HG03135 (cell line): ENCODE results near the gene HMG20A.

Experiments
- ATAC-seq: cut with Tn5 transposase; IDR thresholded peaks from one replicate; pipeline ENCODE4 v1.9.1; 2021; ENCODE audit warnings: mild to moderate bottlenecking, moderate library complexity; ENCODE audit not compliant: unreplicated experiment

The HMG20A gene

DNA sequence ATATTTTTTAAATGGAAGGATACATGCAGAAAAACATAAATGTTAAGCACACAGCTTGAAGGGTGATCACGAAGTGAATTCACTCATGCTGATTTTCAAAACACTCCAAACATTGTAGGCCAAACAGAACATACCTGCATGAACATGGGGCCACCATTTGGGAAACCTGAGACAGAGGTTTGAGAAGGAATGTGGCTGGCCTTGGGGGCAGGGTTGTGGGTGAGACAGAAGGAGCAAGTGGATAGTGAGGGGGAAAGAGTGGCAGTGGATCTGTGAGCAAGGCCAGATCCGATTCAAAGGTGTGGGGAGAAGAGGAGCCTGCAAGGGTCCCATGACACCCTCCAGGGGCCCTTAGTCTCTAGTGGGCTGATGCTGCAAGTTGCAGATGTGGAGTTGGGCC is 94.9 kb downstream of the HMG20A start:
- ATAC-seq: no peak

DNA sequence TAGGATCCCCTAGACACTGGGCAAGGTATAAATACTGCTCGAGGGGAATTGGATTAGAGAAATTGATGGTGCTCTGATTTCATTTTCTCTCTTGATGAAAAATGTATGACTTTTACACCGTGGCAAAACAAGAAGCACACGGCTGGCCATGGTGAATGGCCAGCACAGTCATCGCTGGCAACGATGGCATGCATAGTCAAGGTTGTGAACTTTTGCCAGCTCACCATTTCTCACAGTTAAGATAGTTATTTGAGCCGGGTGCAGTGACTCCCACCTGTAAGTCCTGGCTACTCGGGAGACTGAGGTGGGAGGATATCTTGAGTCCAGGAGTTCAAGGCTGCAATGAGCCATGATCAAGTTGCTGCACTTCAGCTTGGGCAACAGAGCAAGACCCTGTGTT is 95.4 kb downstream of the HMG20A start:
- ATAC-seq: no peak

DNA sequence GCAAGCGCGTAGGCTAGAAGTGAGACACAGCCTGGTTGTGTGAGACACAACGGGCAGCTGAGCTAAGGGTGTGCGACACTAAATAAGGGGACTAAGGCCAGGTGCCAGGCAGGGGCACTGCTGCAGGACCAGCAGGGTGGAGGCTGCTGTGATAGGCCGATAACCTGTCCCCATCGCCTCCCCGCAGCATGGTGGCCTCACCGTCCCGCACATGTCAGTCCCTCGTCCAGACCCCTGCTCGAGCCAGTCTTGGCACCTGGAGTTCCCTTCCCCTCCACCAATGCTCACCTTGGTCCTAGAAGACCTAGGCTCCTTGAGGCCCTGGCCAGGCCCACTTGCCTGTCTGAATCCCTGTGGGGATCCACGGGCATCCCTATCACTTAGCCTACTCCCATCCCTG is 96.1 kb downstream of the HMG20A start:
- no peak for ATAC-seq

DNA sequence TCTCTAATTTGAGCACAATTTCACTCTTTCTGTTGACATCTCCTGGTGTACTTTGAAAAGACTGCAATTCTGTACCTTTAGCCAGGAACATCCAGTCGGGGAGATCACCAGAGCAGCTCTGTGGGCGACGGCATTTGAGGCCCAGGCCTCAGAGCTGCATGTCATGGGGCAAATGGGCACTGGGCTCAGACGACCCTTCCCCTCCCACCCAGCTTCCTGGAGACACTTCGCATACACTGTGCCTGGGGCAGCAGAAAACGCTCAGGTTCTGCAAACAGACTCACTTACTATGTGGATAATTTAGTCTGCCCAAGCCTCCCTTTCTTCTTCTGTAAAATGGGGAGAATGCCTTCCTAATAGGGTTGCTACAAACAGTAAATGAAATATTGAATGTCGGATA is 96.9 kb downstream of the HMG20A start:
- ATAC-seq: no peak

DNA sequence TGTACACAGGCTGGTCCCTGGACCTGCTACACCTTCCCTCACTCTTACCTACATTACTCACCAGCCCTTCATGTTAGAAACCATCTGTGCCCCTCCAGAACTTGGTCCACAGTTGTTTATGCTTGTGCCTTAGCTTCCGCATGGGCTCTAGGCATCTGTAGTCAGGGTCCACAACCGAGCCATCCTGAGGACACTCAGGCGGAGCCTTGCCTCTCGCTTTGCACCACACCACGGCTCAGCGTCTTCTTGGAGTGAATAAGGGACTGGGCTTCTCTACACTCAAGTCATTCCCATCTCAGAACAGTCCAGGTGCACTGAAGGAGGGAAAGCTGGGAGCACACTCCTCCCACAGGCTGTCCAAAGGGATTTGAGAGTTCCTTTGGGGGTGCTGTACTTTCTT is 97.8 kb downstream of the HMG20A start:
- no peak for ATAC-seq

DNA sequence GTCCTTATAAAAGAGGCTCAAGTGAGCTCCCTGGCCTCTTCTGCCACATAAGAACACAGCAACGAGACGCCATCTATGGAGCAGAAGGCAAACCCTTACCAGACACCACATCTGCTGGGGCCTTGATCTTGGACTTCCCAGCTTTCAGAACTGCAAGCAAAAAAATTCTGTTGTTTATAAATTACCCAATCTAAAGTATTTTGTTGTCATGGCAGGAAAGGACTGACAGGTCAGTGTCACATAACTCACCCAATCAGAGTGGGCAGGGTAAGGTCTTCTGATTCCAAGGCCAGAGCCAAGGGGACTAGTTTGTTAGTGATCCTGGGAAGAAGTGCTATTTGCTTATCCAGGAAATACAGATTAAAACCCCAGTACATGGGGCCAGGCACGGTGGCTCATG is 98.9 kb downstream of the HMG20A start:
- ATAC-seq: no peak

DNA sequence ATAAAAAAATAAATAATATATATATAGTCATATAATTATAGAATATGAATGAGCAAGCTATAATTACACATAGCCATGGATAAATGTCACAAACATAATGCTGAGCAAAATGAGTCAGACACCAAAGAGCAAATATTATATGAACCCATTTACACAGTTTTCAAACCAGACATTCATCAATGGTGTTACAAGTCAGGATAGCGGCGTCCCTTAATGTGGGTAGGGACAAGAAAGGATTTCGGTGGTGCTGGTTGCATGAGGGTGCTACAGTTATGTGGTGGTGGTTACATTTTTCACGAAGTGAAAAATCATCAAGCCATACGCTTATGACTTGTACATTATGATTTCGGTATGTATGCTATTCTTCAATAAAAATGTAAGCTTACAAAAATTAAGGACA is 100.5 kb downstream of the HMG20A start:
- ATAC-seq: no peak

DNA sequence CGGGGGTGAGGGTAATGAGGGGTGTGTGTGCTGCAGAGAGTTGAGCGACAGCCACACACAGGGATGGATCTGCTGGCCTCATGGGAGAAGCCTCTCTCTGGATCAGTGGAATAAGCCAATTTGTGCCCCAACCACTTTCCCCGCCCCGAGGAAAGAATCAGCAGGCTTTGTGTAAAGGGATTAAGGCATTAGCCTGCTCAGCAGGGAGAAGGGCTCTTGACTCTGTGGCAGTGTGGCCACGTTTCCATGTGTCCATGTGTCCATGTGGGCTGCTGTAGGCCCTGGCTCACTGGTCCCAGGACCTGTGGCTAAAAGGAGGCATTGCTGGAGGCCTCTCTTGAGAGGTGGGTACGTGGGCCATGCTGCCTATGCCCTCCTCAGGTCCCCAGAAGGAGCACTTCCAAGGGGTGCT is 104.7 kb downstream of the HMG20A start:
- ATAC-seq: no peak

DNA sequence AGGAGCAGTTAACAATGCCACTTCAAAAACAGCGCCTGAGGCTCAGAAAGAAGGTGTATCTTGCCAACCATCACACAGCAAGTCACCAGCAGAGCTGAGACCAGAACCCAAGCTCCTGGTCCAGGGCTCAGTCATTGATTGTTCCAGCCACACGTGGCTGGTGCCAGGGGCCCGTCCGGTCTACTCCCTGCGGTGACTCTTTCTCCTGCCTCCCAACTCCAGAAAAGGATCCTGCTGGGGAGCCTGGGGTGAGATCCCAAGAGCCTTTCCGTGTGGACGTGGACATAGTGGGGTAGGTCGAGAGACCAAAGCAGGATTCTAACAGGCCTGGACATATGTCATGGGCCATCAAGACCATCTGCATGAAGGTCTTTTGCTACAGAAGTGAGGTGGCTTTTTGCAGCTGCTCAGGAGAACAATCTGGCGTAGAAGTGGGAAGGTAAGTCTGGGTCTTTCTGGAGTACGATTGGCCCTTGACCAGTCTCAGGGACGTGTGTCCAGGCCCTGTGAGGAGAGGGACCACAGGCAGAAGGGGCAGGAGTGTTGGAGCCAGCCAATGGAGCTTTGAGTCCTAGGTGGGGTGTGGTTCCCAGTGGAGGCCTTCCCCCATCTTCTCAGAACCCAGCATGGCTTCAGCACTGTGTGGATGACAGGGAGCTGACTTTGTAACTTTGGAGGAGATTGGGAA is 105.4 kb downstream of the HMG20A start:
- ATAC-seq: no peak

DNA sequence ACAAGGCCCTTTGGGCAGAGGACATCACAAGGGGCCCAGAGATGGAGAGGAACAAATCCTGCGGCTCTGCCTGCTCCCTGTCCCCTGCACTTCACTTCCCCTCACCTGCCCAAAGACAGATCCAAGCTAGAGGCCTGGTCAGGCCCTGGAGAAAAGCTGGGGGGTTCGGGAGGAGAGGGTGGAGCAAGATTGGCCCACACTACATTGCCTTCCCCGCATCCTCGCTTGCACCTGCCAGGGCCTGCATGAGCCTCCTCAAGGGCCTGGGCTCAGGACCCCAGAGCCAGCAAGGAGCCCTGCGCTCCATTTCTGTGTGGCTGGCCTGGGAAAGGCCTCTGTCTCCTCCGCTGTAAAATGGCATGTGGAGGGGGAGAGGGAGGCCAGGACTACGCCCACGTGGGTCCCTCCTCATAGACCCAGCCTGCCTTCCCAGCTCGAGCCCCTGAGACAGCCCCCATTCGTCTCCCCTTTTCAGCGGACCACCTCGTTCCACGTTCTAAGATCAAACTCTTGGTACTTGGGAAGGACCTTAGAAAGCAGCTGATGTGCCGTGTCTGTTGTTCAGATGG is 106.0 kb downstream of the HMG20A start:
- ATAC-seq: no peak

DNA sequence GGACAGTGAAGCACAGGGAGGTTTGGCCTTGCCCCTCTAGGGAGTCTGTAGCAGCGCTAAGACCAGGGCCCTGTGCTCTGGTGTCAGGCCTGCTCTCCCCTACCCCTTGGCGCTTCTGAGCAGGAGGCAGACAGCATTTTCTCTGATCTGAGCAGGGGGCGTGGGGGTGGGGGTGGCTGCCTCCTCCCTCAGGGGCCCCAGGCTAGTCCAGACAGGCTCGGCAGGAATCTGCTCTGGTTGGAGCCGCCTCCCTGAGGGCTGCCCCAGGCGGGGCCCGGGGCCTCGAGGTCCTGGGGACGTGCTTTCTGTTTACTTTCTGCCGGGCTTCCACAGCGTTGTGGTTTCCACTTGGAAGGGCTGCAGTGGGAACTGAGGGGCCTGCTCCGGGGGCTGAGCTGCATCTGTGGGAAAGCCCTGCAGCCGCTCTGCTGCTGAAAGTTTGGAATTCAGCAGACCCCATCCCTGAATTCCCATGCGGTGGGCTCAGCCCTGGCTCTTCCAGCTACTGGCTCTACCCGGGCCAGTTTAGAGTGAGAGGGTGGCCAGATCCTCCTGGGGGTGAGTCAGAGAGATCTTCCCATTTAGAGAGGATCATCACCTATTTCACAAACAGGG is 106.6 kb downstream of the HMG20A start:
- ATAC-seq: no peak

DNA sequence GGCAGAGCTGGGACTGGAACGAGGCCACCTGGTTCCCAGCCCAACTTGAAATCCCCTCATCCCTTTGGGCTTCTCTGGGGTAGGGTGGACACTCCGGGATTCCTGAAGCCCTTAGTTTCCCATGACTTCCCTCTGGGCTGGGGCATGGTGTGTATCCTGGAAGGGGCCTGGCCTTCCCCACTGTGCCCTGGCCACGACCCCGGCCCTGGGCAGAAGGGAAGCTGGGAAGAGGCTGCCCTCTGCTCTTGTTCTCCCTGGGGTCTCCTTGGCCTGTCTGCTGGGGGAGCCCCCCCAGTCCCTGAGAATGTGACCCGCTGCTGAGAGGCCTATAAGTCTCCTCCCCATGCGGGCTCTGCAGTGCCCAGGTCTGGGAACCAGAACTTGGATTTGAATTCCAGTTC is 107.1 kb downstream of the HMG20A start:
- ATAC-seq: no peak

DNA sequence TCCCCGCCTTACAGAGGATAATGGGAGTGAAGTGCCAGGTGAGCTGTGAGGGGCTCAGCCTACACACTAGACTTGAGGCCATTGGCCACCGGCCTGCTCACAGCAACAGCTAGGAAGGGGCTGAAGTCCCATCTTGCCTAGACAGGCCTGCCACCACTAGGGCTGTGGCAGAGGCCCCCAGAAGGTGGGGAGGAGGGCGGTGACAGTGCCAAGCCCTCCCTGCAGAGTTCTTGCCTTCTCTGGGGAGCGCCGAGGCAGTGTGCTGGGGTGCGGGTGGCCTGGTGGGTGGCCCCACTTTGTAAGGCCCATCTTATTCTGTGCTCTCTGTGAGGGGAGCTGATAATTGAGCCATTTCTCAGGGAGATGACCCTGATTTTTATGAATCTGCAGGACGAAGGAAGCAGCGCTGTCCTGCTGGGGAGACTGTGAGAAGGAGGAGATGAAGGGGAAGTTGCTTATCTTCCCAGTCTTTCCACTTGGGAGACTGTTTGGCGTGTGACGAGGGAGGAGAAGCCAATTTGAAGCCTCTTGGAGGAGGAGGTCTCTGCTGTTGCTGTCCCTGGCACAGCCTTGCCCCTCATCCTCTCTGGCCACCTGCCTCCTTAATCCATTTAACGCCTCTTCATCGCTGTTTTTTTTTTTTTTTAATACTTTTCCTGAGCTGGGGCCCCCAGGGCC is 107.7 kb downstream of the HMG20A start:
- ATAC-seq: no peak

DNA sequence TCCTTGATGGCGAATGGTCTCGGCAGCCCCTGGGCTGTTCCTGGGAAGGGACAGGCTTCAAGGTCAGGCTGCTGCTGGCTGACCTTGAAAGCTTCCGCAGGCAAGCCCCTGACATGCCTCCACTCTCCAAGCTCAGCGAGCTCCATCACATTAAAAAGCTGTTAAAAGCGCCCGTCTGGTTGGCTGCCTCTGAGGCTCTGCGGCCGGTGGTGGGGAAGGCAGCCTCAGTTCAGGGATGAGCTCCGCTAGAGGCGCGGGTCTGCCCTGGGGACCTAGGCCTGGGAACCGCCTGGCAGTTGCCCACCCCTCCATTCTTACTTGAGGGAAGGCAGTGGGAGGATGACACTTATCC is 108.3 kb downstream of the HMG20A start:
- ATAC-seq: no peak

DNA sequence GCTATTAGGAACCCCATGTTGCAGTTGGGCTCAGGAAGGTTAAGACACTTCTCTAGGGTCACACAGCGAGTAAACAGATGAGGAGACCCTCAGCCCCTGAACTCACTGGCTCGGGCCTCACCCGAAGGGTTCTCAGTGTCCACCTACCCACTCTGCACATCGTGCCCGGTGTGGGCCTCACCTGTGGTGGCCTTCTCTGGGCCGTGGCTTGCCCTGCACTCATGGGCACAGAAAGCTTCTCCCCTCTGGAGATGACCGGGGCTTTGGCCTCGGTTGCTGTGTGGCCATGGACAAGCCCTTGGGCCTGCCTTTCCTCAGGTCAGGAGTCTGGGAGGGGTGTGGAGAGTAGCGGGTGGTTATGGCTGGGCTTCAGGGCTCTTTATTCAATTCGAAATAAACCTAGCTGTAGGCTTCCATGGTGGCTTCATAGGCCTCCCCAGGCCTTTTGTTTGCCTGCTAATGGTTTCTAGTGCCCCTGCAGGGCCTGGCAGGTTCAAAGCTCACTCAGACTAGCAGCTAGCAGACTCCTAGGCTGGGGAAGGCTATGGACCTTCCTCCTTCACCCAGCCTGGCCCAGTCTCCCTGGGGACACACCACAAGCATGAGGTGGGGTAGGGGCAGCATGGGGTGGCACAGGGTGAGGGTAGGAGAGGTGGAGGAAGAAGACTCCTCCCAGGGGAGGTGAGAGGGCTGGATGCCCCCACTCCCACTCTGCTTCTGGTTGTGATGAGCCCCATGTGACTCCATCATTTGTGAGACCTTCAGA is 108.9 kb downstream of the HMG20A start:
- ATAC-seq: no peak

DNA sequence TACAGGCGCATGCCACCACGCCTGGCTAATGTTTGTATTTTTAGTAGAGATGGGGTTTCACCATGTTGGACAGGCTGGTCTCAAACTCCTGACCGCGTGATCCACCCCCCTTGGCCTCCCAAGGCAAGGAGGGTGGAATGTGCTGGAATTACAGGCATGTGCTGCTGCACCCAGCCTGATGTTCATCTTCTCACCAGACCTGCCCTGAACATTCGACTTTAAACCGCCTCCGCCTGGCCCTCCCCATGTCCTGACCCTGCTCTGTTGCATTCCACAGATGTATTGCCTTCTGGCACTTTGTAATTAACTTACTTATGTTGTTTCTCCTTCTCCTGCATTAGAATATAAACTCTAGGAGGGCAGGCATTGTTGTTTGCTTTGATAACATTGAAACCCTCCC is 109.9 kb downstream of the HMG20A start:
- no peak for ATAC-seq

DNA sequence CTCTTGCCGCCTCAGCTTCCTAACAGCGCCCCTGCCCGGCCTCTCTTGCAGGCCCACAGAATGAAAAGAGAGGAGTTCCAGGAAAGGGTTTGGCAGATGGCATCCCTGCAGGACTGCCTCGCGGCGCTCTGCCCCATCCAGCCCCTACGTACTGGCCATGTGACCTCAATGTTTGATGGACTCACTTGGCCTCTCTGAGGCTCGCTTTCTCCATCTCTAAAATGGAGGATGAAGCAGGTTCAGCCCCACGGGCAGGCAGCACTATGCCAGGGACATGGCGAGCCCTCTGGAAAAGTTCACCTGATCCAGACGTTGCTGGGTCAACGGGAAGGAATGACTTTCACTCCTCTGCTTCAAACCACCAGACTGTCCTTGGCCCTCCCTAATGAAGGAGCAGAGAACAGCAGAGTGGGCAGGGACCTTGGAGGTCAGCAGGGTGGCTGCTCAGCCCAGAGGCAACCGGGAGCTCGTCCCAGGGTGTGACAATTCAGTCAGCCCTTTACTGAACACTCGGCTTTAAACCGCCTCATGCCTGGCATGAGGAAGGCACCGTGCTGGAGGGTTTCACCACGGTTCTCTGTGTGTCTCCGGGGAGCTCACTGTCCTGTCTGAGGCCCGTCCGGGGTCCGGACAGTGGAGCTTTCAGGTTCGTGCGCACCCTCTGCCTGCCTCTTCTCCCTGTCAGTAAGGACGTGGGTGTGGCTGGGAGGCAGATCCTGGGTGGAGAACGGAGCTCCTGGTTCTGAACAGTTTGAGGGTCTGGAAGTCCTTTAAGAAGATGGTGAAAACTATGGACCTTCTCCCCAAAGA is 110.7 kb downstream of the HMG20A start:
- no peak for ATAC-seq

DNA sequence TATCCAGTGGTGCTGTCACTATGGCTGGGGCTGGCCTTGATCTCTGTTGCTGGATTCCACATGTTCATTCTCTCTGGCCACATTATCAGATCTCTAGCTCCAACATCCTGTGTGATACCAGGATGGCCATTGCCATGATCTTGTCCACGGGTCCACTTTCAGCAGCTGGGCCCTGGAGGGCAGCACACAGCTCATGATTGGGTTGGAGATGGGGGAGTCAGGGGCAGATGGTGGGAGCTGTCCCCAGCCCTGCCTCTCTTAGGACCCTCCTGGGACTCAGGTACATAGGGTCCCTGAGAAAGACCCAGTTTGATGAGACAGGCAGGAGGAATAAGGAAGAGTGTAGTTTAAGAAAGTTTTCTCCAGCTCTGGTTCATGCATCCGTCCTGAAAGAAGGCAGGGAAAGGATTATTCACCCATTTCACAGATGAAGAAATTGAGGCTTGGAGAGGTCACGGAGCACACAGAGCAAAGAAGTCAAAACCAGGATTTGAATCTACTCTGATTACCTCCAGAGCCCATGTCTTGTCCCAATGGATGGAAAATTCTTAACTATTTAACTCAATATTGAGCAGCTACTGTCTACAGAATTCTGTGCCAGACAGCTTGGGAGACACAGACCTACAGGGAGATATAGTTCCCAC is 111.5 kb downstream of the HMG20A start:
- ATAC-seq: no peak

DNA sequence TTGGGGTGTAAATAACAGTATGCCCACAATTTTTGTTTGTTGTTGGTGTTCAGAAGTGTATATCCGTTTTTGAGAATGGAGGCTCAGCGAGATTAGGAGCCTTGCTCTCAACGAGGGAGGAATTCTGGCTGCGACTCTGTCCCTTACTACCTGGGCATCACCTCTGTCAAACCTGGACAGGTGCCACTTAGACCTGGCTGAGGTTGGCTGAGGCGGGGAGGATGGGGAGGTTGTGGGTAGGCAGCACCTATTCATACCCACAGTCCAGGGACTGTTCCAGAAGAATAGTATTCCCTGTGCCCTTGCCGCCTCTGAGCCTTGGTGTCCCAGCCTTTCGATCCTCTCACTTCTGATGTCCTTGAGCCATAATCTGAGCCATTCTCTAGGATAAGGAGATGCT is 112.2 kb downstream of the HMG20A start:
- no peak for ATAC-seq
